GM12801 (cell line): Measurements from ENCODE around the gene TMCO6.

Experiments used
- TF ChIP-seq, protein P1 (sequence below): IDR thresholded peaks from one replicate; pipeline ENCODE4 v1.5.1; 2011; ENCODE audit warnings: control low read depth; ENCODE audit not compliant: insufficient read length; ENCODE audit errors: extremely low read depth

The TMCO6 gene

DNA sequence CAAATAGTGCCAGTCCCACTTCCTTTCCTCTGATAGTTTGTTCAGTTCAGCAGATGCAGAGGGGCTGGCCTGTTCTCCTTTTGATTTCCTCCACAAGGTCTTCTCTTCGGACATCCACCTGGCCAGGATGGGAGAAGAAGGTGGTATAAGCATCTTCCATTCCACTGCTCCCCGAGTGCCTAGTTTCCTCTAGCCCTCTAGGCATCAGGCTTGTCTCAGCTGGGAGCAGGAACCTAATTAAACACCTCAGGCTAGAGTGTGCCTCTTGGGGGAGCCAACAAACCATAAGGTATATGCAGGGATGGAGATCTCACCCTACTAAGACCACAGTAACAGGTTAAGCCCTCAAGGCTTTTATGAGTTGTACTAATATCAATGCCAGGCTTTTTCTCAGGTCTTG lies 35.0 kb downstream of the TMCO6 start:
- TF ChIP-seq, protein P1, sequence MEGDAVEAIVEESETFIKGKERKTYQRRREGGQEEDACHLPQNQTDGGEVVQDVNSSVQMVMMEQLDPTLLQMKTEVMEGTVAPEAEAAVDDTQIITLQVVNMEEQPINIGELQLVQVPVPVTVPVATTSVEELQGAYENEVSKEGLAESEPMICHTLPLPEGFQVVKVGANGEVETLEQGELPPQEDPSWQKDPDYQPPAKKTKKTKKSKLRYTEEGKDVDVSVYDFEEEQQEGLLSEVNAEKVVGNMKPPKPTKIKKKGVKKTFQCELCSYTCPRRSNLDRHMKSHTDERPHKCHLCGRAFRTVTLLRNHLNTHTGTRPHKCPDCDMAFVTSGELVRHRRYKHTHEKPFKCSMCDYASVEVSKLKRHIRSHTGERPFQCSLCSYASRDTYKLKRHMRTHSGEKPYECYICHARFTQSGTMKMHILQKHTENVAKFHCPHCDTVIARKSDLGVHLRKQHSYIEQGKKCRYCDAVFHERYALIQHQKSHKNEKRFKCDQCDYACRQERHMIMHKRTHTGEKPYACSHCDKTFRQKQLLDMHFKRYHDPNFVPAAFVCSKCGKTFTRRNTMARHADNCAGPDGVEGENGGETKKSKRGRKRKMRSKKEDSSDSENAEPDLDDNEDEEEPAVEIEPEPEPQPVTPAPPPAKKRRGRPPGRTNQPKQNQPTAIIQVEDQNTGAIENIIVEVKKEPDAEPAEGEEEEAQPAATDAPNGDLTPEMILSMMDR = no peak

DNA sequence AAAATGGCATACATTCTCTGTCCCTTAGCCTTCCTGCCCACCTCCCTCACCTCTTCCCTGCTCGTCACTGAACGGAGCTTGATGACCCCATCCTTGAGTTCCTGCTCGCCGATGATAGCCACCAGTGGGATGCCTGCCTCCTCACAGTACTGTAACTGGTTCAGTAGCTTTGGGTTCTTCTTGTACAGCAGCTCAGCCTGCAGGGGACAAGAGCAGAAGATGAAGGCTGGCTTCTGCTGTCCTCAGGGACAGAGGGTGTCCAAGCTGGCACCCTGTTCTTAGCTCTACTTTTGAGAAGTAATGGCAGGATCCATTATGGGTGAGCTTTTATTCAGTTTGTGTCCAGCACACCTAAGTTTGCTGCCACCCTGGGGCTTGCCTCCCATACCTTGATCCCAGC lies 35.4 kb downstream of the TMCO6 start:
- TF ChIP-seq, protein P1 = no peak

GRCh38 chr5:140677947-140678346 lies 38.7 kb downstream of the TMCO6 start:
- TF ChIP-seq, protein P1 = no peak

GRCh38 chr5:140678993-140679392 lies 39.7 kb downstream of the TMCO6 start:
- TF ChIP-seq, protein P1 = no peak

DNA sequence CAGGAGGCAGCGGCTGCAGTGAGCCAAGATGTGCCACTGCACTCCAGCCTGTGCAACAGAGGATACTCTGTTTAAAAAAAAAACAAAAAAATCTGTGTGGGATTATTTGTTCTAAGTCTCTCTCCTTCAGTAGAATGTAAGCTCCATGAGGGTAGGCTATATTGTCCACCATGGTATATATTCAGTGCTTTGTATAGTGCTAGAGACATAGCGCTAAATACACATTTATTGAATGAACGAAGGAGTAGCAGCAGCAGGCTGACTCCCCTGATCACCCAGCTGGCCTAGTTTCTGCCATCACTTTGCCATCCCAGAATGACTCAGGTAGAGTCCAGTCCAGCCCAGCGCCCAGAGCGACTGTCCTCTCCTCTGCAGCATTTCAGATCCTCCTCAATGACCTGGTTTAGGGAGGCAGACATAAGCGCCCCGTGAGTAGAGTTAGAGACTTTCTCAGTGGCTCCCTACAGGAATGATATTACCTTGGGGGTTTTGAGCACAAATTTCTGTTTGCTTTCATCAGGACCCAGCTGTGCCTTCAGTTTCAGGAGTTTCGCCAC lies 51.2 kb downstream of the TMCO6 start:
- TF ChIP-seq, protein P1 = no peak

DNA sequence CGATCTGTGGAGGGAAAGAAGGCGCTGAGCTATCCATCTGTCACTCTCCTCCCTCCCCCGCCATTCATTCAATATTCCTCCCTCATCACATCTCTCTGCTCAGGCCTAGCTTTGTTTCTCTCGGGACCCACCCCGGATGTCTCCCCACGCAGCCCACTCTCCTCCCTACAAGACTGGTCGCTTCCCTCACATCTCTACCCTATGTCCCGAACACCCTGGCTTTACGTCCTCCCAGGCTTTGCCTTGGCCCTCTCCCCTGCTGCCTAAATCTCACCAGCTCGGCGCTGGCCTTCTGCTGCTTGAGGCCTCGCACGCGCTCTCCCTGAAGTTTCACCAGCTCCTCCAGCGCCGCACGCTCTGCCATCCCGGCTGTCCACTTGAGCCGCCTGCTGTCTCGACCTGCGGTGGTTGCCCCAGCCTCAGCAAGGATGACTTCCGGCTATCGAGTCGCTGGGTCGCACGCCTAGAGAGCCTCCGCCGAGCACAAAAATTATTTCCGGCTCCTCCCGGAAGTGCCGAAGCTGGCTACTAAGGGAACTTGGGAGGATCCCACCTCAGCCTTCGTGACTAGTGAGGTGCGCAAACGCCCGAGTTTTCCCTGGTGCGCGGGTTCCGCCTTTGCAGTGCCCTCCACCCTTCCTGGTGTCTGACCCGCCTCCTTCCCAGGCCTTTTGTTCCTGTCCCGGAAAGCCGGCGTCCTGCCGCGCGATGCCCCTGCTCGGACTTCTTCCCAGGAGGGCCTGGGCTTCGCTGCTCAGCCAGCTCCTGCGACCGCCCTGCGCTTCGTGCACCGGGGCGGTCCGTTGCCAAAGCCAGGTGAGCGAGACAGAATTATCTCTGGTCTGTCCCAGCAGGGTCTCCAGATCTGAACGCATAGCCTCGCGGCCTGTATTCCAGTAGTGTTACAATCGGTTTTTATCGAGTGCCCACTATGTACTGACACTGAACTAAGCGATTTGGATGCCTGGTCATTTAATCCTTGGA lies 52.0 kb downstream of the TMCO6 start, which contains the start of the genes HARS1 and HARS2:
TSS of gene HARS1 (minus strand) at position 430 of the 984 bp plus-strand sequence. CDS start at position 364, 66 bp downstream.
TSS of gene HARS2 (plus strand) at position 515 of the 984 bp plus-strand sequence. CDS start at position 709, 194 bp downstream.
- TF ChIP-seq, protein P1 = no peak

- TF ChIP-seq, protein P1 = no peak
These were observed 55.0 kb downstream of the TMCO6 start for GRCh38 chr5:140694276-140694675.
